Adrenal gland (tissue), 12 donors: ENCODE results near the gene LZTR1. TPM values are rescaled to one million over a fixed set of nuclear protein-coding genes. Genes with fewer than 3 reads are reported as not detected.
"Not testable (repeated sequence)": the region's sequence is repeated elsewhere in the genome, so short reads cannot be mapped to it uniquely, and the experiment has no call there.

ENCODE experiments used
- DNase-seq, 7 donors: peaks; one replicate each; pipeline ENCODE4 v3.0.0-alpha.2; 2019 to 2020
- H3K27ac ChIP-seq, 5 donors: fragments of 200-600 bp; sonication (generic) in 4 of 5; 1 replicate in 3 of 5; 2 replicates in 2 of 5; pipeline versions ENCODE4 v1.5.1 to v1.8.0; 2016 to 2020; ENCODE audit warnings: mild to moderate bottlenecking in 1 of 5
- H3K27me3 ChIP-seq: fragments of 200-600 bp; 2 replicates; pipeline ENCODE4 v1.8.0; 2021
- H3K36me3 ChIP-seq, 2 donors: fragments of 200-600 bp; replicated peaks in 1 of 2; 1 replicate in 1 of 2; 2 replicates in 1 of 2; pipeline versions ENCODE4 v1.5.1 to v1.8.0; 2018 to 2022
- H3K4me1 ChIP-seq, 2 donors: fragments of 200-600 bp; replicated peaks in 1 of 2; 1 replicate in 1 of 2; 2 replicates in 1 of 2; pipeline versions ENCODE4 v1.5.1 to v1.8.0; 2018 to 2021
- H3K4me3 ChIP-seq, 4 donors: fragments of 200-600 bp; sonication (generic) in 3 of 4; one replicate each; pipeline ENCODE4 v1.5.1; 2016 to 2018
- H3K9me3 ChIP-seq, 3 donors: fragments of 200-600 bp; sonication (generic) in 1 of 3; replicated peaks in 1 of 3; 1 replicate in 2 of 3; 2 replicates in 1 of 3; pipeline versions ENCODE4 v1.5.1 to v1.8.0; 2016 to 2021
- POLR2A ChIP-seq, 2 donors: fragments of 450-650 bp; IDR thresholded peaks; one replicate each; pipeline ENCODE4 v1.6.1; 2017; ENCODE audit warnings: antibody characterized with exemption in 2 of 2, mild to moderate bottlenecking in 2 of 2, moderate library complexity in 1 of 2
- WGBS, 4 donors: extraction: QIAGEN DNeasy Blood & Tissue Kit in 2 of 4; methylation state at CpG; one replicate each; pipeline versions ENCODE4 v1.1.5 to v1.1.7; 2013 to 2017; 5-methylcytosine and 5-hydroxymethylcytosine counted together
- intact Hi-C, 2 donors: fragments of 100-400 bp; cut with DNase I; formaldehyde crosslinking; loops; one replicate each; pipeline versions ENCODE4 v1.14.1 to v1.15.0; 2022 to 2023
- polyA plus RNA-seq, 3 donors: library from polyadenylated mRNA; stranded (reverse); fragments of 200-250 nt in 2 of 3; fragments of 350-450 nt in 1 of 3; fragmentation: Illumina TruSeq in 1 of 3; extraction: RNeasy Lipid Tissue Mini Kit (QIAGEN cat#74804) in 1 of 3; gene quantifications; one replicate each; pipeline ENCODE4 v1.2.3, GENCODE V29; 2013 to 2014
- total RNA-seq, 9 donors: library from RNA; depleted of rRNA in 4 of 9; stranded (reverse); fragments of >200 nt in 4 of 9; fragments of 120-200 nt in 1 of 9; fragmentation: NEBNext Ultra II Directional in 1 of 9; extraction: Animal tissue kit (Norgen Biotek cat#: 25700) in 1 of 9; gene quantifications; one replicate each; pipeline versions ENCODE4 v1.1.0 to v1.2.4, GENCODE V29; 2013 to 2023
- TF ChIP-seq, protein P1 (sequence below), 6 experiments: fragments of 450-650 bp in 4 of 6; fragments of 200-600 bp in 2 of 6; sonication (generic) in 1 of 6; IDR thresholded peaks; 1 replicate in 5 of 6; 2 replicates in 1 of 6; pipeline versions ENCODE4 v1.5.1 to v1.8.0; 2016 to 2021; ENCODE audit warnings: antibody characterized with exemption in 6 of 6, mild to moderate bottlenecking in 2 of 6, moderate library complexity in 1 of 6
- donor health status: healthy with polysubstance abuse.
- donor health status: Bipolar disorder and iron deficiency.
- donor health status: DM: yes; HTN: yes; CAD: no.
- donor health status: DM: no; HTN: no; CAD: no.
- donor health status: DM: no; HTN: no; CAD: no.
- donor health status: DM: yes; HTN: yes; CAD: no.

The LZTR1 gene
- total and polyA plus RNA-seq, 12 donors: 32.6 to 100 (median 55.8) TPM

DNA sequence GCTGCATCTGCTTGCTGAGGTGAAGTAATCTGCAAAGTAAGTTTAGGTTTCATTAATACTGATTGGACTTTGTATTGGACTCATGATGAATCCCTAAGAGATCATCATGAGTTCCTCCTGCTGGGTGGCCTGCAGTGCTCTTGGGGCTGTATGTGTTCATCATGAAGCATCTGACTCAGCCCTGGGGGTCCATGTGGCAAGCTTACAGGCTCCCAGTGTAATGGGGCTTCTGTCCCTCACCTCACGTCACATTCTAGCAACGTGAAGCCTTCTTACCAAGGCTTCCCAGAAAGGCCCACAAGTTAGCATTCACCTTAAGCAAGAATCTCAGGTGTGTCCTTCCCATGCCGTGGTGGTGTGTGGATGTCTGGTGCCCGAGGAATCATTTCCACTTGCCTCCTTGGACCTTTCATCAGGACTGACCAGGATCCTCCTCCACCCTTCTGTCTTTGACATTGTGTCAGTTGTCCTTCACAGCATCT lies 41.2 kb upstream of the LZTR1 start:
- no peak for TF ChIP-seq POLR2A (IDR thresholded peaks at IDR 0.05)
- TF ChIP-seq, protein P1, sequence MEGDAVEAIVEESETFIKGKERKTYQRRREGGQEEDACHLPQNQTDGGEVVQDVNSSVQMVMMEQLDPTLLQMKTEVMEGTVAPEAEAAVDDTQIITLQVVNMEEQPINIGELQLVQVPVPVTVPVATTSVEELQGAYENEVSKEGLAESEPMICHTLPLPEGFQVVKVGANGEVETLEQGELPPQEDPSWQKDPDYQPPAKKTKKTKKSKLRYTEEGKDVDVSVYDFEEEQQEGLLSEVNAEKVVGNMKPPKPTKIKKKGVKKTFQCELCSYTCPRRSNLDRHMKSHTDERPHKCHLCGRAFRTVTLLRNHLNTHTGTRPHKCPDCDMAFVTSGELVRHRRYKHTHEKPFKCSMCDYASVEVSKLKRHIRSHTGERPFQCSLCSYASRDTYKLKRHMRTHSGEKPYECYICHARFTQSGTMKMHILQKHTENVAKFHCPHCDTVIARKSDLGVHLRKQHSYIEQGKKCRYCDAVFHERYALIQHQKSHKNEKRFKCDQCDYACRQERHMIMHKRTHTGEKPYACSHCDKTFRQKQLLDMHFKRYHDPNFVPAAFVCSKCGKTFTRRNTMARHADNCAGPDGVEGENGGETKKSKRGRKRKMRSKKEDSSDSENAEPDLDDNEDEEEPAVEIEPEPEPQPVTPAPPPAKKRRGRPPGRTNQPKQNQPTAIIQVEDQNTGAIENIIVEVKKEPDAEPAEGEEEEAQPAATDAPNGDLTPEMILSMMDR (IDR thresholded peaks at IDR 0.05): no peak
- H3K4me1 ChIP-seq: peaks cover 4 to 49% of the 10 kb centered on the region in 2 donors
- no peaks in the 10 kb centered on the region for H3K9me3 ChIP-seq
- no peak overlapping the region for H3K4me3 ChIP-seq
- intact Hi-C loops: no loop called here
- no peaks in the 10 kb centered on the region for H3K27me3 ChIP-seq
- no peak overlapping the region for H3K27ac ChIP-seq
- H3K36me3 ChIP-seq: peaks cover 0 to 11% of the 10 kb centered on the region in 2 donors
- WGBS, 4 donors: 85 to 95% (median 88%) methylated on average over 4 of the region's 4 CpGs
- DNase-seq: no peak

DNA sequence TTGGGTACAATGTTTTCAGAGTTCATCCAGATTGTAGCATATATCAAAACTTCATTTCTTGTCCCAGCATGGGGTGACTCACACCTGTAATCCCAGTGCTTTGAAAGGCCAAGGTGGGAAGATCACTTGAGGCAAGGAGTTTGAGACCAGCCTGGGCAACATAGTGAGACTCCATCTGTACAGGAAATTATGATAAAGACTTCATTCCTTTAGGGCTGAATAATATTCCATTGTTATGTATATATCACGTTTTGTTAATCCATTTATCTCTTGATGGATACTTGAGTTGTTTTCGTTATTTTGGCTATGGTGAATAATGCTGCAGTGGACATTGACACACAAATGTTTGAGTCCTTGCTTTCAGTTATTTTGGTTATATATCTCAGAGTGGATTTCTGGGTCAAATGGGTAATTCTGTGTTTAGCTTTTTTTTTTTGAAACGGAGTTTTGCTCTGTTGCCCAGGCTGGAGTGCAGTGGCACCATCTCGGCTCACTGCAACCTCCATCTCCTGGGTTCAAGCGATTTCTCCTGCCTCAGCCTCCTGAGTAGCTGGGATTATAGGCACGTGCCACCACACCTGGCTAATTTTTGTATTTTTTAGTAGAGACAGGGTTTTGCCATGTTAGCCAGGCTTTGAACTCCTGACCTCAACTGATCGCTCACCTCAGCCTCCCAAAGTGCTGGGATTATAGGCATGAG lies 39.7 kb upstream of the LZTR1 start:
- H3K36me3 ChIP-seq, H3K27ac ChIP-seq, intact Hi-C loops, DNase-seq, H3K4me3 ChIP-seq, H3K27me3 ChIP-seq, H3K9me3 ChIP-seq: not testable (repeated sequence)
- peaks cover 4 to 38% of the 10 kb centered on the region in 2 donors for H3K4me1 ChIP-seq
- 84 to 91% (median 87%) methylated on average over 7 of the region's 7 CpGs for WGBS, 4 donors

DNA sequence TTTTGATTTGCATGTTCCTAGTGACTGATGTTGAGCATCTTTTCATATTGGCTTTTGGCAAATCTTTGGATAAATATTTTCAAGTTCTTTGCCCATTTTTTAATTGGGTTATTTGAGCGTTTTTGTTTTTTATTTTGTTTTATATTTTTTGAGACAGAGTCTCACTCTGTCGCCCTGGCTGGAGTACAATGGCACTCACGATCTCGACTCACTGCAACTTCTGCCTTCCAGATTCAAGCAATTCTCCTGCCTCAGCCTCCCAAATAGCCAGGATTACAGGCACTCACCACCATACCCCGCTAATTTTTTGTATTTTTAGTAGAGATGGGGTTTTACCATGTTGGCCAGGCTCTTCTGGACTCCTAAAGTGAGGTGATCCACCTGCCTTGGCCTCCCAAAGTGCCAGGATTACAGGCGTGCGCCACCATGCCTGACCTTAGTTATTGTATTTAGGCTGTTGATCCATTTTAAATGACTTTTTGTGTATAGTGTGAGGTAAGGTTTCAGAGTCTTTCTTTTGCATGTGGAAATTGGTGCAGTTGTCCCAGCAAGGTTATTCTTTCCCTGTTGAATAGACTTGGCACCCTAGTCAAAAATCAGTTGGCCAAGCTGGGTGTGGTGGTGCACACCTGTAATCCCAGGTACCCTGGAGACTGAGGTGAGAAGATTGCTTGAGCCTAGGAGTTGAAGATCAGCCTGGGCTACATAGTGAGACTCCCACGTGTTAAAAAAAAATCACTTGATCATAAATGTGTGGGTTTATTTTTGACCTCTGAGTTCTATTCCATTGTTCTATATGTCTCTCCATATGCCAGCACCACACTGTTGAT lies 38.8 kb upstream of the LZTR1 start:
- 95 to 97% (median 96%) methylated on average over 8 of the region's 8 CpGs for WGBS, 4 donors
- Histone ChIP-seq H3K4me1 (peaks cover 0 to 29% of the 10 kb centered on the region in 2 donors), H3K4me3 (no peak overlapping the region), H3K36me3 (no peaks in the 10 kb centered on the region), H3K27me3 (no peaks in the 10 kb centered on the region), H3K9me3 (no peaks in the 10 kb centered on the region), H3K27ac (no peak overlapping the region)
- no peak for TF ChIP-seq POLR2A (IDR thresholded peaks at IDR 0.05)
- TF ChIP-seq, protein P1 (IDR thresholded peaks at IDR 0.05): no peak
- intact Hi-C loops: no loop called here
- DNase-seq: no peak

DNA sequence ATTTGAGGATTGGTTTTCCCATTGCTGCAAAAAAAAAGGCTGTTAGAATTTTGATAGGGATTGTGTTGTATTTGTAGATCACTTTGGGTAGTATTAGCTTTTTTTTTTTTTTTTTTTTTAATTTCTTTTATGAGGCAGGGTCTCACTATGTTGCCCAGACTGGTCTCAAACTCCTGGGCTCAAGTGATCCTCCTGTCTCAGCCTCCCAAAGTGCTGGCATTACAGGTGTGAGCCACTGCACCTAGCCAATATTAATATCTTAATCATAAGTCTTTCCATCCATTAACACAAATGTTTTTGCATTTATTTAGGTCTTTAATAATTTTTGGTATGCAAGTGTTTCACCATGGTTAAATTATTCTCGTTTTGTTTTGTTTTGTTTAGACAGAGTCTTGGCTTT lies 38.1 kb upstream of the LZTR1 start:
- H3K36me3 ChIP-seq: no peaks in the 10 kb centered on the region
- no peak overlapping the region for H3K27ac ChIP-seq
- TF ChIP-seq POLR2A (IDR thresholded peaks at IDR 0.05): no peak
- TF ChIP-seq, protein P1 (IDR thresholded peaks at IDR 0.05): no peak
- 28 to 53% (median 39%) methylated on average over 1 of the region's 1 CpG for WGBS, 4 donors
- DNase-seq: no peak
- no peak overlapping the region for H3K4me3 ChIP-seq
- no peaks in the 10 kb centered on the region for H3K9me3 ChIP-seq
- no peaks in the 10 kb centered on the region for H3K27me3 ChIP-seq
- peaks cover 0 to 24% of the 10 kb centered on the region in 2 donors for H3K4me1 ChIP-seq
- intact Hi-C loops: no loop called here
